Naive thymus-derived CD4-positive, alpha-beta T cell (primary cell): Measurements from ENCODE around the gene GNAO1. TPM values are rescaled to one million over a fixed set of nuclear protein-coding genes. Genes with fewer than 3 reads are reported as not detected.

Experiments
- ATAC-seq: fragments of 150-1000 bp; cut with Tn5 transposase; 2 replicates; pipeline ENCODE4 v1.10.0; 2021; ENCODE audit warnings: mild to moderate bottlenecking, moderate library complexity
- CTCF ChIA-PET: fragments of 350-600 bp; sonication (Branson Sonifier 250); formaldehyde crosslinking; loops from one replicate; lab custom pipeline; 2021; ENCODE audit warnings: antibody characterized with exemption; lab: Charles Lee
- POLR2A ChIA-PET: fragments of 350-600 bp; sonication (Branson Sonifier 250); formaldehyde crosslinking; loops from one replicate; lab custom pipeline; 2021; ENCODE audit warnings: antibody characterized with exemption, inconsistent platforms; lab: Charles Lee
- DNase-seq, 9 donors: peaks; one replicate each; pipeline versions ENCODE4 v3.0.0 to v3.0.0-alpha.2; 2020 to 2022; ENCODE audit warnings: mixed read lengths in 1 of 9
- H3K27ac ChIP-seq: one replicate; pipeline ENCODE4 v1.7.0; 2013; ENCODE audit warnings: mild to moderate bottlenecking, low read depth, low read length, moderate library complexity
- H3K27me3 ChIP-seq, 2 donors: one replicate each; pipeline ENCODE4 v1.7.0; 2013; ENCODE audit warnings: low read length in 2 of 2, mild to moderate bottlenecking in 2 of 2, moderate library complexity in 2 of 2; ENCODE audit not compliant: control insufficient read depth in 2 of 2, insufficient read depth in 2 of 2
- H3K36me3 ChIP-seq, 3 experiments: 1 replicate in 2 of 3; 2 replicates in 1 of 3; pipeline ENCODE4 v1.7.0; 2013; ENCODE audit warnings: low read length in 3 of 3, mild to moderate bottlenecking in 3 of 3, moderate library complexity in 1 of 3; ENCODE audit not compliant: insufficient read depth in 3 of 3, control insufficient read depth in 2 of 3
- H3K4me1 ChIP-seq, 2 donors: one replicate each; pipeline ENCODE4 v1.7.0; 2013; ENCODE audit warnings: low read length in 2 of 2, mild to moderate bottlenecking in 2 of 2, moderate library complexity in 1 of 2; ENCODE audit not compliant: control insufficient read depth in 2 of 2, insufficient read depth in 2 of 2
- H3K4me3 ChIP-seq: 2 replicates; pipeline ENCODE4 v1.7.0; 2013; ENCODE audit warnings: mild to moderate bottlenecking, low read length
- H3K9me3 ChIP-seq, 3 experiments: 1 replicate in 2 of 3; 2 replicates in 1 of 3; pipeline ENCODE4 v1.7.0; 2013; ENCODE audit warnings: low read length in 3 of 3; ENCODE audit not compliant: control insufficient read depth in 2 of 3
- H3K27ac Mint-ChIP-seq, 9 donors: one replicate each; pipeline ENCODE4 v1.8.0; 2020 to 2022; ENCODE audit warnings: mixed read lengths in 9 of 9, mild to moderate bottlenecking in 8 of 9, moderate library complexity in 5 of 9, inconsistent platforms in 2 of 9
- H3K27me3 Mint-ChIP-seq, 5 donors: one replicate each; pipeline ENCODE4 v1.8.0; 2021 to 2022; ENCODE audit warnings: mixed read lengths in 5 of 5, mild to moderate bottlenecking in 1 of 5
- H3K36me3 Mint-ChIP-seq, 5 donors: one replicate each; pipeline ENCODE4 v1.8.0; 2020 to 2022; ENCODE audit warnings: mixed read lengths in 5 of 5, mild to moderate bottlenecking in 3 of 5, inconsistent platforms in 1 of 5
- H3K4me1 Mint-ChIP-seq, 7 donors: one replicate each; pipeline ENCODE4 v1.8.0; 2020 to 2022; ENCODE audit warnings: mixed read lengths in 7 of 7, mild to moderate bottlenecking in 3 of 7, inconsistent platforms in 1 of 7
- H3K4me3 Mint-ChIP-seq, 10 donors: one replicate each; pipeline ENCODE4 v1.8.0; 2020 to 2022; ENCODE audit warnings: mild to moderate bottlenecking in 10 of 10, mixed read lengths in 10 of 10, moderate library complexity in 6 of 10, inconsistent platforms in 2 of 10
- H3K9me3 Mint-ChIP-seq, 11 donors: one replicate each; pipeline ENCODE4 v1.8.0; 2020 to 2022; ENCODE audit warnings: mixed read lengths in 11 of 11, mild to moderate bottlenecking in 4 of 11, inconsistent platforms in 1 of 11, moderate library complexity in 1 of 11
- intact Hi-C, 2 donors: fragments of 100-400 bp; cut with micrococcal nuclease; formaldehyde crosslinking; loops; one replicate each; pipeline ENCODE4 v1.15.1; 2023
- polyA plus RNA-seq, 2 donors: library from polyadenylated mRNA; unstranded; fragments of 300-500 nt; fragmentation: Illumina TruSeq; gene quantifications; one replicate each; pipeline ENCODE4 v1.2.3, GENCODE V29; 2021
- total RNA-seq, 6 experiments: library from RNA in 5 of 6; stranded (reverse) in 5 of 6; gene quantifications; 1 replicate in 5 of 6; 2 replicates in 1 of 6; pipeline ENCODE4 v1.2.3 and lab custom pipeline; 2021 to 2026

GNAO1 gene
- total and polyA plus RNA-seq, 7 experiments from 2014 or later = 0.43 to 5.4 (median 0.80) TPM; not detected in 2

GRCh38 chr16:56356276-56357240 is 165.3 kb downstream of the GNAO1 start:
- peaks cover 4 to 41% (median 38%) of the 10 kb centered on the region in 7 donors for H3K4me1 Mint-ChIP-seq
- no peaks in the 10 kb centered on the region for H3K9me3 Mint-ChIP-seq
- peaks cover 0 to 4% (median 0%) of the 10 kb centered on the region in 5 donors for H3K36me3 Mint-ChIP-seq
- no peaks in the 10 kb centered on the region for H3K27me3 ChIP-seq
- intact Hi-C loops = loop anchor here (1.0 to 5.0 kb wide), 6 partner anchors 16 to 351 kb away; partner anchors contain the start of genes AMFR (in 2 of the 2), GNAO1 (in 1 of the 2), NUDT21 (in 1 of the 2) and OGFOD1 (in 1 of the 2)
- peak overlapping the region; percentile 71 to 95 (median 91) for H3K27ac Mint-ChIP-seq
- peak; percentile 87 for ATAC-seq
- DNase-seq = peak; percentile 26 to 62 (median 43)
- peak overlapping the region; percentile 63 for H3K4me3 ChIP-seq
- H3K27me3 Mint-ChIP-seq = no peaks in the 10 kb centered on the region
- H3K36me3 ChIP-seq = peaks cover 0 to 4% (median 0%) of the 10 kb centered on the region in 3 experiments
- ChIA-PET CTCF (interaction anchor here (0.6 to 1.7 kb wide), 5 partner anchors 12 to 1767 kb away, joined by 3 to 6 read pairs (median 3); no protein-coding TSS in a partner anchor), POLR2A (interaction anchor here (0.7 kb wide), 1 partner anchor 9 kb away, joined by 4 read pairs; no protein-coding TSS in a partner anchor)
- peak overlapping the region; percentile 60 for H3K27ac ChIP-seq
- no peaks in the 10 kb centered on the region for H3K9me3 ChIP-seq
- peak overlapping the region; percentile 82 to 93 (median 90) for H3K4me3 Mint-ChIP-seq
- peaks cover 0 to 11% of the 10 kb centered on the region in 2 donors for H3K4me1 ChIP-seq

GRCh38 chr16:56357241-56357764 is 166.0 kb downstream of the GNAO1 start:
- intact Hi-C loops = loop anchor here (1.0 to 5.0 kb wide), 6 partner anchors 15 to 350 kb away; partner anchors contain the start of genes AMFR (in 2 of the 2), GNAO1 (in 1 of the 2), NUDT21 (in 1 of the 2) and OGFOD1 (in 1 of the 2)
- H3K9me3 Mint-ChIP-seq = no peaks in the 10 kb centered on the region
- POLR2A ChIA-PET = no interaction called here
- no peak for ATAC-seq
- Histone ChIP-seq H3K4me3 (peak overlapping the region; percentile 63), H3K9me3 (no peaks in the 10 kb centered on the region), H3K4me1 (peaks cover 0 to 11% of the 10 kb centered on the region in 2 donors), H3K27ac (peak overlapping the region; percentile 60), H3K27me3 (no peaks in the 10 kb centered on the region), H3K36me3 (peaks cover 0 to 10% (median 0%) of the 10 kb centered on the region in 3 experiments)
- CTCF ChIA-PET = interaction anchor here (1.7 kb wide), 1 partner anchor 13 kb away, joined by 6 read pairs; no protein-coding TSS in a partner anchor
- H3K27me3 Mint-ChIP-seq = no peaks in the 10 kb centered on the region
- peak overlapping the region; percentile 71 to 95 (median 91) for H3K27ac Mint-ChIP-seq
- DNase-seq = peak in 2 of 9 donors; percentile 5 to 23
- peak overlapping the region; percentile 82 to 93 (median 90) for H3K4me3 Mint-ChIP-seq
- H3K4me1 Mint-ChIP-seq = peaks cover 5 to 41% (median 38%) of the 10 kb centered on the region in 7 donors
- peaks cover 0 to 4% (median under 1%) of the 10 kb centered on the region in 5 donors for H3K36me3 Mint-ChIP-seq

GRCh38 chr16:56357765-56358322 is 166.6 kb downstream of the GNAO1 start:
- DNase-seq (peak in 2 of 9 donors; percentile 3 to 19), ATAC-seq (no peak)
- Mint-ChIP-seq H3K27me3 (no peaks in the 10 kb centered on the region), H3K9me3 (no peaks in the 10 kb centered on the region), H3K4me1 (peaks cover 6 to 41% (median 38%) of the 10 kb centered on the region in 7 donors), H3K36me3 (peaks cover 0 to 9% (median 4%) of the 10 kb centered on the region in 5 donors), H3K27ac (peak overlapping the region; percentile 71 to 93 (median 90)), H3K4me3 (peak overlapping the region; percentile 16 to 93 (median 87))
- intact Hi-C loops = loop anchor here (1.0 to 5.0 kb wide), 7 partner anchors 10 to 349 kb away; partner anchors contain the start of genes AMFR (in 2 of the 2), GNAO1 (in 1 of the 2), NUDT21 (in 1 of the 2) and OGFOD1 (in 1 of the 2)
- Histone ChIP-seq H3K27me3 (no peaks in the 10 kb centered on the region), H3K4me3 (no peak overlapping the region), H3K4me1 (peaks cover 0 to 11% of the 10 kb centered on the region in 2 donors), H3K27ac (no peak overlapping the region), H3K9me3 (no peaks in the 10 kb centered on the region), H3K36me3 (peaks cover 0 to 14% (median 0%) of the 10 kb centered on the region in 3 experiments)
- POLR2A ChIA-PET = no interaction called here
- CTCF ChIA-PET = no interaction called here

GRCh38 chr16:56360117-56361008 is 169.1 kb downstream of the GNAO1 start:
- no peaks in the 10 kb centered on the region for H3K9me3 ChIP-seq
- no peak overlapping the region for H3K4me3 ChIP-seq
- ChIA-PET POLR2A (no interaction called here), CTCF (interaction anchor here (0.8 kb wide), 1 partner anchor 10 kb away, joined by 3 read pairs; no protein-coding TSS in a partner anchor)
- intact Hi-C loops = no loop called here
- Mint-ChIP-seq H3K27ac (peak overlapping the region in 8 of 9 donors; percentile 43 to 91 (median 62)), H3K36me3 (peaks cover 0 to 18% (median 4%) of the 10 kb centered on the region in 5 donors), H3K9me3 (no peaks in the 10 kb centered on the region), H3K27me3 (no peaks in the 10 kb centered on the region), H3K4me1 (peaks cover 6 to 41% (median 36%) of the 10 kb centered on the region in 7 donors), H3K4me3 (peak overlapping the region in 2 of 10 donors; percentile 7 to 55)
- no peak for ATAC-seq
- H3K27me3 ChIP-seq = no peaks in the 10 kb centered on the region
- H3K4me1 ChIP-seq = peaks cover 0 to 11% of the 10 kb centered on the region in 2 donors
- H3K36me3 ChIP-seq = peaks cover 0 to 37% (median 4%) of the 10 kb centered on the region in 3 experiments
- no peak overlapping the region for H3K27ac ChIP-seq
- DNase-seq = no peak

GRCh38 chr16:56362057-56362655 is 170.9 kb downstream of the GNAO1 start:
- ChIA-PET CTCF (no interaction called here), POLR2A (no interaction called here)
- Mint-ChIP-seq H3K27me3 (no peaks in the 10 kb centered on the region), H3K36me3 (peaks cover under 1 to 21% (median 5%) of the 10 kb centered on the region in 5 donors), H3K4me1 (peaks cover 0 to 28% (median 23%) of the 10 kb centered on the region in 7 donors), H3K27ac (peak overlapping the region in 5 of 9 donors; percentile 2 to 65 (median 28)), H3K4me3 (no peak overlapping the region), H3K9me3 (no peaks in the 10 kb centered on the region)
- Histone ChIP-seq H3K4me3 (no peak overlapping the region), H3K27ac (no peak overlapping the region), H3K27me3 (no peaks in the 10 kb centered on the region), H3K4me1 (peaks cover 0 to 2% of the 10 kb centered on the region in 2 donors), H3K9me3 (no peaks in the 10 kb centered on the region), H3K36me3 (peaks cover 0 to 50% (median 4%) of the 10 kb centered on the region in 3 experiments)
- ATAC-seq (peak; percentile 31), DNase-seq (no peak)
- intact Hi-C loops = no loop called here
